IMR-90 (cell line): Measurements from ENCODE around the gene ITGB1.

Experiments
- MAFK ChIP-seq: IDR thresholded peaks from 2 replicates; pipeline ENCODE4 v1.6.1; 2012; ENCODE audit warnings: low read depth, low read length, improper control_type of control experiment
- NFE2L2 ChIP-seq: fragments of 150-350 bp; IDR thresholded peaks from 2 replicates; pipeline ENCODE4 v1.6.1; 2016; ENCODE audit warnings: low read depth, mild to moderate bottlenecking, low read length
- POLR2A ChIP-seq: IDR thresholded peaks from 2 replicates; pipeline ENCODE4 v1.6.1; 2012; ENCODE audit warnings: mild to moderate bottlenecking, low read depth, low read length
- SMC3 ChIP-seq: fragments of 150-350 bp; IDR thresholded peaks from 2 replicates; pipeline ENCODE4 v1.6.1; 2016; ENCODE audit warnings: low read depth, mild to moderate bottlenecking, antibody characterized with exemption, low read length, moderate library complexity
- TF ChIP-seq, protein P1 (sequence below): conservative IDR thresholded peaks from 2 replicates; pipeline ENCODE4 v1.5.1; 2012; ENCODE audit warnings: mild to moderate bottlenecking, low read depth, low read length, improper control_type of control experiment

DNA sequence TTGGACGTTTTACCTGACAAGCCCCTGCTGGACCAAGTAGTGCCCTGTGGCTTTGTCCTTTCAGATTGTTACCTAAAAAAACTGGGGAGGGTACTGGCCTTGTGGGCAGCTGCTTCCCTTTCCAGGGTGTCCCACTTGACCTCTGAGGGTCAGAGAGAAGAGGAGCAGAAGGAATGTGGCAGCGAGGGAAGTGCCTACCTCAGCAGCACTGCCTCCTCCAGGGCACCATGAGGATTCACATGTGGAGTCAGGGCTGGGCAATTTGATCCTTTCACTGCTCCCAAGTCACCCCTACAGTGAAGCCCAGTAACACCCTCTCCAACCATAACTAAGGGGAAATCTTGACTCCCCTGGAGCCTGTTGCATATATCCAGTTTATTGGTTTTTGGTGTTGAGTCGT, 64.6 kb downstream of the ITGB1 start:
- TF ChIP-seq POLR2A (no peak), NFE2L2 (no peak), SMC3 (no peak), MAFK (no peak)
- TF ChIP-seq, protein P1, sequence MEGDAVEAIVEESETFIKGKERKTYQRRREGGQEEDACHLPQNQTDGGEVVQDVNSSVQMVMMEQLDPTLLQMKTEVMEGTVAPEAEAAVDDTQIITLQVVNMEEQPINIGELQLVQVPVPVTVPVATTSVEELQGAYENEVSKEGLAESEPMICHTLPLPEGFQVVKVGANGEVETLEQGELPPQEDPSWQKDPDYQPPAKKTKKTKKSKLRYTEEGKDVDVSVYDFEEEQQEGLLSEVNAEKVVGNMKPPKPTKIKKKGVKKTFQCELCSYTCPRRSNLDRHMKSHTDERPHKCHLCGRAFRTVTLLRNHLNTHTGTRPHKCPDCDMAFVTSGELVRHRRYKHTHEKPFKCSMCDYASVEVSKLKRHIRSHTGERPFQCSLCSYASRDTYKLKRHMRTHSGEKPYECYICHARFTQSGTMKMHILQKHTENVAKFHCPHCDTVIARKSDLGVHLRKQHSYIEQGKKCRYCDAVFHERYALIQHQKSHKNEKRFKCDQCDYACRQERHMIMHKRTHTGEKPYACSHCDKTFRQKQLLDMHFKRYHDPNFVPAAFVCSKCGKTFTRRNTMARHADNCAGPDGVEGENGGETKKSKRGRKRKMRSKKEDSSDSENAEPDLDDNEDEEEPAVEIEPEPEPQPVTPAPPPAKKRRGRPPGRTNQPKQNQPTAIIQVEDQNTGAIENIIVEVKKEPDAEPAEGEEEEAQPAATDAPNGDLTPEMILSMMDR: no peak
